ENCODE data around the gene TPTE.

DNA sequence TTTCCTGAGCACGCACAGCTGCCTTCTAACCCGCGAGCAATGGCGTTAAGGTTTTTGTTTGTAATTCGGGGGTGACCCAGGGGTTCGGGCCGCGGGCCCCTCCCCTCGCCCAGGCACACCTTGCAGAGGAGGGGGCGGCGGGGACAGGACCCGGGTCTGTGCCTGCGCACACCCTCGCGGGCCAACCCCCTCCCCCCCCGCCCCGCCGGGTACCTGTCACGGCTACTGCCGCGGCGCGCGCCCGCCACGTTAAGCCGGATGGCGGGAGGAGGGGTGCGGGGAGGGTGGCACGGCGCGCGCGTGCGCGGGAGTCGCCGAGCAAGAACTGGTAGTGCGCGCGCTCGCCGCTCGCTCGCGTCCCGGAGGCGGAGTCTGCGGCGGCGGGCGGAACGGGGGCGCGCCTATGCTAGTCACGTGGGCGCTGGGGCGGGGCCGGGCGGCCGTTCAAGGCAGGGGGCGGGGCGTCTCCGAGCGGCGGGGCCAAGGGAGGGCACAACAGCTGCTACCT is at the start of gene TPTE:
- TF ChIP-seq, protein P1, sequence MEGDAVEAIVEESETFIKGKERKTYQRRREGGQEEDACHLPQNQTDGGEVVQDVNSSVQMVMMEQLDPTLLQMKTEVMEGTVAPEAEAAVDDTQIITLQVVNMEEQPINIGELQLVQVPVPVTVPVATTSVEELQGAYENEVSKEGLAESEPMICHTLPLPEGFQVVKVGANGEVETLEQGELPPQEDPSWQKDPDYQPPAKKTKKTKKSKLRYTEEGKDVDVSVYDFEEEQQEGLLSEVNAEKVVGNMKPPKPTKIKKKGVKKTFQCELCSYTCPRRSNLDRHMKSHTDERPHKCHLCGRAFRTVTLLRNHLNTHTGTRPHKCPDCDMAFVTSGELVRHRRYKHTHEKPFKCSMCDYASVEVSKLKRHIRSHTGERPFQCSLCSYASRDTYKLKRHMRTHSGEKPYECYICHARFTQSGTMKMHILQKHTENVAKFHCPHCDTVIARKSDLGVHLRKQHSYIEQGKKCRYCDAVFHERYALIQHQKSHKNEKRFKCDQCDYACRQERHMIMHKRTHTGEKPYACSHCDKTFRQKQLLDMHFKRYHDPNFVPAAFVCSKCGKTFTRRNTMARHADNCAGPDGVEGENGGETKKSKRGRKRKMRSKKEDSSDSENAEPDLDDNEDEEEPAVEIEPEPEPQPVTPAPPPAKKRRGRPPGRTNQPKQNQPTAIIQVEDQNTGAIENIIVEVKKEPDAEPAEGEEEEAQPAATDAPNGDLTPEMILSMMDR (IDR thresholded peaks at IDR 0.05) = no peak
- TF ChIP-seq EZH2 (IDR thresholded peaks at IDR 0.05; ENCODE audit: borderline replicate concordance, insufficient read depth, low read depth, low read length, poor library complexity, severe bottlenecking) = no peak
